Epithelial cell of esophagus (primary cell): ENCODE measurements around the gene PREB.

Experiments
- DNase-seq: peaks from one replicate; pipeline ENCODE4 v3.0.0; 2010; ENCODE audit warnings: low read depth
- H3K4me3 ChIP-seq: 2 replicates; pipeline ENCODE4 v1.5.1; 2011; ENCODE audit warnings: mild to moderate bottlenecking, low read length, control low read depth
- CTCF ChIP-seq: IDR thresholded peaks from 2 replicates; pipeline ENCODE4 v1.5.1; 2011; ENCODE audit warnings: low read depth, mild to moderate bottlenecking, low read length, control low read depth, inconsistent platforms; ENCODE audit not compliant: insufficient read depth; ENCODE audit errors: missing control alignments

PREB gene

GRCh38 chr2:27143285-27143684 lies 8.8 kb upstream of the PREB start:
- no peak for DNase-seq
- H3K4me3 ChIP-seq = no peak overlapping the region

DNA sequence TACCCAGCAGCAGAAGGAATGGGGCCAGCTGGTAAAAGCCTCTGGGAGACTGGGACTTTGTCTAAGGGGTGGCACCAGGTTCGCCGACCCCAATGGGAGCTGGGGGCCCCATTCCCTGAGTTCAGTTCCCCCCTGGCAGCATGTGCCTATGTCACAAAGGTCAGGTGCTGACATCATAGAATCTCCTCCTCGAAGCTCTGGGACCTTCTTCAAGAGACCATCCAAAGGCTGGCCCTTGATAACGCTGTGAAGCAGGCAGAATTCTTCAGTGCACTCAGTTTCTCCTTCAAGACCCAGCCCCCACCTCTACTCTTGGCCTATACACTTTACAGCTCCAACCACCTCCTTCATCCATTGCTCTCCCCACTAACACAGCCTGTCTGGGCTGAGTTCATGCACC lies 4.9 kb upstream of the PREB start, which contains the start of gene PRR30:
Gene PRR30, minus strand, starts transcription at position 101 of the 400 bp plus-strand sequence. CDS start 1,081 bp downstream, outside the sequence.
- H3K4me3 ChIP-seq = no peak within 1 kb of the TSS
- no peak for TF ChIP-seq CTCF
- no peak for DNase-seq

More at GRCh38 chr2:27143285-27143684, 8.8 kb upstream of the PREB start:
- no peak for TF ChIP-seq CTCF

GRCh38 chr2:27138111-27138510 lies 3.7 kb upstream of the PREB start:
- DNase-seq = no peak
- TF ChIP-seq CTCF = no peak
- no peak overlapping the region for H3K4me3 ChIP-seq

GRCh38 chr2:27137322-27137935 lies 3.0 kb upstream of the PREB start:
- no peak overlapping the region for H3K4me3 ChIP-seq
- DNase-seq = no peak
- TF ChIP-seq CTCF = no peak

DNA sequence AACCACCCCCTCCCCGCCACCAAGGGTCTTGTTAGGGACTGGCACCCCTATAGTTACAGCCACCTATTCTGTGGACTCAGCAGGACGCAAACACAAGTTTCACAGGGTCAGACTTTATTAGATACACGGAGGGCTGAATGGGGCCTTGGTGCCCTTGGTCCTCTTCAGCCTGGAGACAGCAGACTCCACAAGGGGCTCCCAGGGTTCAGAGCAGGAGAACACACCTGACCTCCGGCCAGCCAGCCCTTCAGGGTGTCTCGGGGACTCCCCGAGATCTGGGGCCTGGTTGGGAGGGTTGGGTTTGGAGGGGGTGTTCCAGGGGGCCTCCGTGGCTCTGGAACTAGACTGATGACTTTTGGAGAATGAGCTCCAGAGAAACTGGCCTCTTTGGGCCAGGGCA lies 2.3 kb upstream of the PREB start:
- TF ChIP-seq CTCF = no peak

GRCh38 chr2:27135478-27135955 lies 1.1 kb upstream of the PREB start:
- TF ChIP-seq CTCF = no peak
- H3K4me3 ChIP-seq = no peak overlapping the region
- no peak for DNase-seq

More for the DNA sequence above, 2.3 kb upstream of the PREB start:
- DNase-seq = no peak
- H3K4me3 ChIP-seq = no peak overlapping the region
